NOMO-1 (cell line): ENCODE results near the gene DTD1.

Source experiments
- DNase-seq, 2 experiments: peaks; one replicate each; lab custom pipeline; 2025; ENCODE audit not compliant: unreplicated experiment in 2 of 2; lab: John Stamatoyannopoulos, UW

Gene DTD1

GRCh38 chr20:18587665-18588573 lies at the start of gene DTD1:
DTD1 (plus strand) TSS chr20:18588054; CDS start chr20:18588073, 19 bp downstream.
- peak; percentile 70 to 83 for DNase-seq

GRCh38 chr20:18541741-18542140 lies 46.1 kb upstream of the DTD1 start:
- DNase-seq, result no peak

GRCh38 chr20:18543216-18543615 lies 44.6 kb upstream of the DTD1 start:
- no peak for DNase-seq

GRCh38 chr20:18543932-18544331 lies 43.9 kb upstream of the DTD1 start:
- DNase-seq, result no peak

GRCh38 chr20:18545566-18545965 lies 42.3 kb upstream of the DTD1 start:
- no peak for DNase-seq

GRCh38 chr20:18548465-18548864 lies 39.4 kb upstream of the DTD1 start:
- no peak for DNase-seq

- no peak for DNase-seq
Observed at GRCh38 chr20:18553746-18554145, 34.1 kb upstream of the DTD1 start.

GRCh38 chr20:18566892-18567738 lies 20.7 kb upstream of the DTD1 start, which contains the start of gene SMIM26:
SMIM26 (plus strand) TSS chr20:18567432; CDS start chr20:18567479, 47 bp downstream.
- peak; percentile 83 to 88 for DNase-seq

GRCh38 chr20:18567739-18568091 lies 20.1 kb upstream of the DTD1 start:
- no peak for DNase-seq

- DNase-seq, result no peak
Observed at GRCh38 chr20:18571009-18571408, 16.8 kb upstream of the DTD1 start.

GRCh38 chr20:18571578-18571977 lies 16.3 kb upstream of the DTD1 start:
- DNase-seq, result peak; percentile 44 to 88

- DNase-seq, result no peak
Observed at GRCh38 chr20:18577942-18578341, 9.9 kb upstream of the DTD1 start.

GRCh38 chr20:18578581-18578980 lies 9.3 kb upstream of the DTD1 start:
- DNase-seq, result no peak

GRCh38 chr20:18580012-18580411 lies 7.8 kb upstream of the DTD1 start:
- no peak for DNase-seq

GRCh38 chr20:18585134-18585533 lies 2.7 kb upstream of the DTD1 start:
- DNase-seq, result no peak

- no peak for DNase-seq
Observed at GRCh38 chr20:18588574-18588933, 700 bp downstream of the DTD1 start.

GRCh38 chr20:18589941-18590674 lies 2.3 kb downstream of the DTD1 start:
- DNase-seq, result no peak

- no peak for DNase-seq
Observed at GRCh38 chr20:18596270-18596669, 8.4 kb downstream of the DTD1 start.

- no peak for DNase-seq
Observed at GRCh38 chr20:18609741-18610140, 21.9 kb downstream of the DTD1 start.

- DNase-seq, result no peak
Observed at GRCh38 chr20:18611492-18611891, 23.6 kb downstream of the DTD1 start.

GRCh38 chr20:18613553-18613952 lies 25.7 kb downstream of the DTD1 start:
- DNase-seq, result no peak
